GM18907 (cell line): ENCODE results near the gene NEURL1.
"Not testable (repeated sequence)": the region's sequence is repeated elsewhere in the genome, so short reads cannot be mapped to it uniquely, and the experiment has no call there.

ENCODE experiments used
- ATAC-seq: cut with Tn5 transposase; IDR thresholded peaks from one replicate; pipeline ENCODE4 v1.9.1; 2021; ENCODE audit warnings: mild to moderate bottlenecking, moderate library complexity; ENCODE audit not compliant: unreplicated experiment

NEURL1 gene

GRCh38 chr10:103459615-103460014 is 33.9 kb upstream of the NEURL1 start:
- no peak for ATAC-seq

GRCh38 chr10:103463499-103463898 is 30.0 kb upstream of the NEURL1 start:
- no peak for ATAC-seq

GRCh38 chr10:103465411-103466179 is 27.9 kb upstream of the NEURL1 start:
- no peak for ATAC-seq

DNA sequence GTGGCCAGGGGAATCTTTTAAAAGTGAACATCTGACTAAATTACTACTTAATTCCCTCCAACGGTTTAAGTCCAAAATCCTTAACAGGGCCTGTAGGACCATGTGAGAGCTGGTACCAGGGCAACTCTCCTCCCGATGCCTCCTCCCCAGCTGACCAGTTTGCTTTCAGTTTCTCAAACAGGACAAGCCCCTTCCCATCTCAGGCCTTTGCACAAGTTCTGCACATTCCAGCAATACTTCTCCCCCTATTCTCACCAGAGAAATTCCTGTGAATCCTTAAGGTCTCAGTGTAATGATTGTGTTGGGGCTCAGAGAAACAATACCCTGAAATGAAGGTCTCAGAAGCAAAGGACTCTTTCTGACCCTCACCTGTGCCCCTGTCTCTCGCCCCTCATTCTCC is 26.8 kb upstream of the NEURL1 start:
- ATAC-seq, result no peak

DNA sequence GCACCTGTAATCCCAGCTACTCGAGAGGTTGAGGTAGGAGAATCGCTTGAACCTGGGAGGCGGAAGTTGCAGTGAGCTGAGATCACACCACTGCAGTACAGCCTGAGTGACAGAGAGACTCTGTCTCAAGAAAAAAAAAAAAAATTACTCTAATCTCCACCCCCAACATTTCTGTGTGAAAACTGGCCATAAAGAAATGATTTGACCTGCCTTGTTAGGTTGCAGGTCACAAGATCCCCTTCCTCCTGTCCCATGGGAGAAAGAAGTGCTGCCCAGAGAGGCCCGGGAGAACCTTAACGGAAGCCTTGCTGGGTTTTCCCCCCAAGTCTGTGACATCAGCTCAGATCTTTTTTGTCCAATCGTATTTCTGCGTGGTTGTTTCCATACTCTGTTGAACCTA is 26.1 kb upstream of the NEURL1 start:
- ATAC-seq, result peak; percentile 41

GRCh38 chr10:103469201-103469600 is 24.3 kb upstream of the NEURL1 start:
- no peak for ATAC-seq

DNA sequence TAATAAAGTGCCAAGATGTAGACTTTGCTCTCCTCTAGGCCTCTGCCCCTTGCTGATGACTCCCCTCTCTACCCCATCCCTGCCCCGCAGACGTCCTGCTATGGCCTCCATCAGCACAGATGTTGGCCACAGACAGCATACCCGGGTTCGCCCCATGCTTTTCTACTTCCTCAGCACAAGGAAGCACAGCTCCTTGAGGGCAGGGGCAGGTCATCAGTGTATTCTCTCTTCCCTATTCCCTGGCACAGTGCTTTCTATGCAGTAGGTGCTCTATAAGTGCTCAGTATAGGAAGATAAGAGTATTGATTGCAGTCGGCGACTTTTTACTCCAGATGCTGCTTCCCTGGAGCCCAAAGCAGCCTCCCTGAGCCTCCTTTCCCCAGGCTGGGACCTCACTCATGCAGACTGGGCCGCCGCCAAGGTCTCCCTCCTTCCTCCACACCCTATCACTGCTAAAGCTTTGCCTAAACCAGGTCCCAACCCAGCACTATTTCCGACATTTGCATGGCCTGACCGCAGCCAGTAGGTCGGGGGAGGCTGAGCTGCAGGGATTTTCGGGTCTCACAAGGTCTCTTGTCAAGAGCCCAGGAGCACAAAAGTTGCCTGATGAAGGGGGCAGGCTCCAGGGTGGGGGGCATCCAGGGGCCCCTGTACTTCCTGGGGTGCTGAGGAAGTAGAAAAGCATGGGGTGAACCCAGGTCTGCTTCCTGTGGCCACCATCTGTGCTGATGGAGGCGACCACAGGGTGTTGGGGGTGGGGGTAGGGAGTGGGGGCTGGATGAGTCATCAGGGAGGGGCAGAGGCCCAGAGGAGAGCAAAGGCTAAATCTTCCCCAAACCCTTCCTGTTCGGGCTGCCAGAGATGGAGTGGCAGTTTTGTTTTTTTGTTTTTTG is 22.5 kb upstream of the NEURL1 start:
- ATAC-seq, result peak; percentile 75

- no peak for ATAC-seq
Observed at GRCh38 chr10:103472005-103472404, 21.5 kb upstream of the NEURL1 start.

DNA sequence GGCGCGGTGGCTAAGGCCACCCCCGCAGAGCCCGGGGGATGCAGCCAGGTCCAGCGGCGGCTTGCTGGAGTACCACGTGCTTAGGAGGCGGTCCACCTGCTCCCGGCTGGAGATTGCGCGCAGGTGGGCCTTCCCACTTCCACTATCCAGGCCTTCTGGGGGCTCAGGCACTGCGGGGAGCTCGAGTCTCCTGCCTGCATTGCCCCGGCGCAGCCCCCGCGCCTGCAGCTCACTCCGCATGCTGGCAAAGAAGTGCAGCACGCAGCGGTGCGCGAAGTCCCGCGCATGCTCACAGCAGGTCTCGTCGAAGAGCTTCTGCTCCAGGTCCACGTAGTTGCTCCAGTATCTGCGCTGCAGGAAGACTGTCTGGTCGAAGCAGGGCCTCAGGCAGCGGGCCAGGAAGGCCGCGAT is 20.2 kb upstream of the NEURL1 start:
- ATAC-seq, result no peak

- no peak for ATAC-seq
Observed at GRCh38 chr10:103474077-103474476, 19.4 kb upstream of the NEURL1 start.

- no peak for ATAC-seq
Observed at GRCh38 chr10:103475437-103475836, 18.1 kb upstream of the NEURL1 start.

DNA sequence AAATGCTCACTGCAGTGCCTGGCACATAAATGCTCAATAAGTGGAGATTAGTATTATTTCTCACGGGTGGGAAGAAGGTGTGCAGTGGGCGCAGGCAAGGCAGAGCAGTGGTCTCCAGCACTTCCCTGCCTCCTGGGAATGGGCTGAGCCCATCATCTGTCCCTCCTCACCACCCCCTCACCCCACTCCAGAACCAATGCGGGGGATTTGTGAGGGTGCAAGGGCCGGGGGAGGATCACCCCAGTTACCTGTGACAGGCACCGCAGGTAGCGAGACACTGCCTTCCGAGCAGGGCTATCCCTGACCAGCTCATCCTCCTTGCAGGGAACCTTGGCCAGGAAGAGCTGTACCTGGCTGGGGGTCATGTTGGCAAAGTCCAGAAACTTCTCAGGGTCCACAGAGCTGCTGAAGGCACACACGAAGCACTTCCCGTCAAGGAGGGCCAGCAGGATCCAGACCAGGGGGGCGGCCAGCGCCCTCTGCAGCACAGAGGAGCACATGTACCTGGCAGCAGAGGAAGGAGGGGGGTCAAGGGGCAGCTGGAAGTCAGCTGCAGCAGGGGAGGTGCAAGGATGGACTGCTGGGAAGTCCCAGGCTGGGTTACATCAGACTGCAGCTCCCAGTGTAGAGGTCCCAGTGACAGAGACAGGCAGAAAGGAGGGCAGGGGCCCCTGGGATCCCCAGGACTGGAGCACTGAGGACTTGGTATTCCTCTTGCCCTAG is 17.3 kb upstream of the NEURL1 start:
- ATAC-seq, result no peak

- ATAC-seq, result no peak
Observed at GRCh38 chr10:103478671-103479070, 14.8 kb upstream of the NEURL1 start.

- no peak for ATAC-seq
Observed at GRCh38 chr10:103479135-103479534, 14.4 kb upstream of the NEURL1 start, which contains the start of gene CALHM3. Gene CALHM3, minus strand, starts transcription at chr10:103479240. Its CDS starts 208 bp downstream, at chr10:103479032.

GRCh38 chr10:103480521-103480920 is 13.0 kb upstream of the NEURL1 start:
- ATAC-seq, result no peak

- peak; percentile 56 for ATAC-seq
Observed at GRCh38 chr10:103481974-103482531, 11.5 kb upstream of the NEURL1 start.

GRCh38 chr10:103486635-103487409 is 6.7 kb upstream of the NEURL1 start:
- ATAC-seq, result not testable (repeated sequence)

DNA sequence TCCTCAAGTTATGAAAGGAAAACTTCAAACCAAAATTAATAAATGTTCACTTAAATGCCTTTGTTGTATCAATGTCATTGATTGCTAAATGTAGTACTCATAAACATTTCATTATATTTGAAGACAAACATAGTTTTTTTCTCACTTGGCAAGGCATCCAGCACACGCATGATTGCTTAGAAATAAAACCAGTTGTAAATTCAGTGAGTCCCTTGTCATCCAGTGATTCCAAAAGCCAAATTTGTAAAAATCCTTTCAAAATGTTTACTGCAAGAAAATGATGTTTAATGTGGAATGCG is 6.1 kb upstream of the NEURL1 start:
- no peak for ATAC-seq

- ATAC-seq, result peak; percentile 22
Observed at GRCh38 chr10:103490986-103491314, 2.6 kb upstream of the NEURL1 start.

GRCh38 chr10:103491729-103492364 is 1.7 kb upstream of the NEURL1 start:
- no peak for ATAC-seq
